Stimulated activated CD8-positive, alpha-beta memory T cell treated with anti-CD3 and anti-CD28 coated beads, Interleukin-4, amount 100 ng/mL, for 24 hours (primary cell): Measurements from ENCODE around the gene DDX23.
A peak's percentile ranks its signal among the peaks of the same experiment; 100 is the strongest.

Source experiments
- DNase-seq: peaks from one replicate; pipeline ENCODE4 v3.0.0-alpha.2; 2020; ENCODE audit warnings: low read depth

The DDX23 gene

GRCh38 chr12:48823281-48823680 lies 28.7 kb downstream of the DDX23 start:
- no peak for DNase-seq

- DNase-seq: no peak
These were observed 29.3 kb downstream of the DDX23 start for GRCh38 chr12:48822711-48823110.

DNA sequence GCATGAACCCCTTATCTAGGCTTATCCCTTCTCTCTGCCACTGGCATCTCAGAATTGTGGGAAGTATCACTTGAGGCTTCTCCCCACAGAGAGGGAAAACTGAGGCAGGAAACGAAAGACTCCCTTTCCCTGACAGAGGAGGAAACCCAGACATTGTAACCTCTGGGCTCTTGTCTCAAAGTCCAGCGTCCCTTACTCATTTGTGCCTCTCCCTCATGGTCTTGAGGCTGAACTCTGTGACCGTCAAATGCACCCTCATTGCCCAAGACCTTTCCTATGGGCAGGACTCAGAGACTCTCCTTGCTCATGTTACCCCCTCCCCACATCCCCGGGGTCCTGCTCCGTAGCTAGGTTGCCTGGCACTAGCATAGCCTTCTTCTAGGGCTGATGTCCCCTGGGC lies 29.8 kb downstream of the DDX23 start:
- DNase-seq: no peak

GRCh38 chr12:48819986-48820725 lies 31.8 kb downstream of the DDX23 start:
- DNase-seq: no peak

DNA sequence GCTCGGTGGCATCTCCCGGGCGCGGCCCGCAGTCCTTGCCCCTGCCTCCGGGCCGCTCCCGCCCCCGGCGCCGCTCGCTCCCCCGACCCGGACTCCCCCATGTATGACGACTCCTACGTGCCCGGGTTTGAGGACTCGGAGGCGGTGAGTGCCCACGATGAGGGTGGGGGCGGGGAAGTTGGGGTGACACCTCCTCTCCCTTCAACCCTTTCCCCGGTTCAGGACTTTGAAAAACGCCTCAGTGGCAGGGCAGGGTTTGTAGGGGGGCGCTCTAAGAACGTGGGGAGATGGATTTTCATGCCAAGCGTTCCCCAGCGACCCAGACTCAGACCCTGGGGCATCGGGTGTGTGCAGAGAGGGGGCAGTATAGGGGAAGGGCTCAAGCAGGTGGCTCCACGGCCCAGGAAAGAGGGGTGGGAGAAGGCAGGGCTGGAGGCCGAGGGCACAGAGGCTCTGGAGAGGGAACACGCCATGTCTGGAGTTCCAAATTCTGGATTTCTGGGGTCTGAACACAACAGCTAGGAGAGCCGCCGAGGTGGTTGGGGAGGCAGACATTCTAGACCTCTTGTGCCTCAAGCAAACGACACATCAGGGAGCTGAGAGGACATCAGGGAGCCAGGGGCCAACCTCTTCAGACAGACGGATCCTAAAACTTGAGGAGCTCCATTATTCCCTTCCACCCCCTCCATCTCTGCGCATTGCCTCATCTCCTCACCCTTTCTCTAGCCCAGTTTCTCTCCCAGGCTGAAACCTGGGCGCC lies 33.0 kb downstream of the DDX23 start:
- DNase-seq: no peak

DNA sequence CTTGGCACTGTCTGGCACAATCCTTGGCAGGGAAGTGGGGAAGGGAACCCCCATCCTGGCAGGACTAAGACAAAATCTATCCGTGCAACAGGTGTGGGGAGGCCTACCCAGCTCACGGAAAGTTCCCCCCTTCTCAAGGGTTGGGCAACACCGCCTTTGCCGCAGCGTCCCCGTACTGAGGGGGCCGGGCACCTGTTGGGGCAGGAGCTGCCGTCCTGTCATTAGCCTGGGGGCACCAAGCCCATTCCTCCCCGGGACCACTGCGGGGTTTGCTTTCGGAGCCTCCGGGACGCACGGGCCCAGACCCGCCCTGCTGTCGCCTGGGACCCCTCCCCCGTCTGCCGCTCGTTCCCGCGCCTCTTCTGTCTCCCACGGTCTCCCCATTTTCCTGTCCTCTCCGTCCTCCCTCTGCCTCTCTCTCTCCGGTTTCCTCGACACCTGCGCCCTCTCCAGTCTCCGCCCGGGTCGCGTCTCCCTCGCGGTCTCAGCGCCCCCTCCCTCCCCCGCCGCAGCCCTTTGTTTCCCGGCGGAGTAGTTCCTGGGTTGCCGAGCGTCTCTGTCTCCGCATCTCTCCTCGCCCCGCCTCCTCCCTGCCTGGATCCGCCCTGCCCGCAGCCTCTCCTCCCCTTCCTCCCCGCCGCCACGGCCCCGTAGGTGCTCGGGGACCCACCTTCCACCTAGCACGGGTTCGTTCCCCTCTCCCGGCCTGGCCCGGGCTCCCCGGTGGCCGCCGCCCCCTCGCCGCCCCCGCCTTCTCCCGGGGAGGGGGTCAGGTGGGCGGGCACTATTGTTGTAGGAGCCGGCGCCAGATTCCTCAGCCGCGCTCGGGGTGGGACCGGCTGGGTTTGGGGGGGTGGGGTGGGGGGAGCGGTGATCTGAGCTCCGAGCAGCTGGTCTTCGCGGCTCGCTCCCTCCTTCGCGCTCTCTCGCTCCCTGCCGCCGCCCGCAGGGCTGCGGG lies 33.8 kb downstream of the DDX23 start, which contains the start of gene CACNB3:
Gene CACNB3, plus strand, starts transcription at position 624 of the 958 bp plus-strand sequence. CDS start 434 bp downstream, outside the sequence.
- DNase-seq: peak; percentile 66

DNA sequence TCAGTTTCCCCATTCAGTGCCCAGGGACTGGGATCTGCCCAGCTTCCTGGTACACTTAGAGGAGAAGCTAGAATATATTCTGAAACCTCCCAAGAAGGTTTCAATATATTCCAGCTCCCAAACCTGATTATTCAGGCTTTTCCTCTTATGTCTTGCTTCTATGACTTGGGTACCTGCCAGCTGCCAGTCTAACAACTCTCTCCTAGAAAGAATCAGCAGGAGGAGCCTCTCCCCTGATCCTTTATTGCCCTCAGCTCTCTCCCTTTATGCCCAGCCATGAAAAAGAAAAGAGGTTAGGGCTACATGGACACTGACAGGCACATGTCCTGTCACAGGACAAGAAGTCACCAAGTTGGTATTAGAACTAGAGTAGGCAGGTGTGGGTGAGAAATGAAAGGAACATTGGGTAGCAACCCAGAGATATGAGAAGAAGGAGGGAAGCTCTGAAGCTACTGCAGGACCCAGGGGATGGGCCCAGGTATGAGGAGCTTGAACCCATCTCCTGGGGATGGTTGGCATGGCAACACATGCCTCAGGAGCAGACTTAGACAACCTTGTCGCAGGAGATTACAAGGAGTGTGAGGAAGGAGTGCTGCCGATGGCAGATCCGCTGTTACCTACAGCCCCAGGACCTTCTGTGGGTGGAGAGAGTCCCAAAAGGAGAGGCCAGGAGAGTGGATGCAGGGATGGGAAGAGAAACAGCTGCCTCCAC lies 35.7 kb downstream of the DDX23 start:
- DNase-seq: no peak

DNA sequence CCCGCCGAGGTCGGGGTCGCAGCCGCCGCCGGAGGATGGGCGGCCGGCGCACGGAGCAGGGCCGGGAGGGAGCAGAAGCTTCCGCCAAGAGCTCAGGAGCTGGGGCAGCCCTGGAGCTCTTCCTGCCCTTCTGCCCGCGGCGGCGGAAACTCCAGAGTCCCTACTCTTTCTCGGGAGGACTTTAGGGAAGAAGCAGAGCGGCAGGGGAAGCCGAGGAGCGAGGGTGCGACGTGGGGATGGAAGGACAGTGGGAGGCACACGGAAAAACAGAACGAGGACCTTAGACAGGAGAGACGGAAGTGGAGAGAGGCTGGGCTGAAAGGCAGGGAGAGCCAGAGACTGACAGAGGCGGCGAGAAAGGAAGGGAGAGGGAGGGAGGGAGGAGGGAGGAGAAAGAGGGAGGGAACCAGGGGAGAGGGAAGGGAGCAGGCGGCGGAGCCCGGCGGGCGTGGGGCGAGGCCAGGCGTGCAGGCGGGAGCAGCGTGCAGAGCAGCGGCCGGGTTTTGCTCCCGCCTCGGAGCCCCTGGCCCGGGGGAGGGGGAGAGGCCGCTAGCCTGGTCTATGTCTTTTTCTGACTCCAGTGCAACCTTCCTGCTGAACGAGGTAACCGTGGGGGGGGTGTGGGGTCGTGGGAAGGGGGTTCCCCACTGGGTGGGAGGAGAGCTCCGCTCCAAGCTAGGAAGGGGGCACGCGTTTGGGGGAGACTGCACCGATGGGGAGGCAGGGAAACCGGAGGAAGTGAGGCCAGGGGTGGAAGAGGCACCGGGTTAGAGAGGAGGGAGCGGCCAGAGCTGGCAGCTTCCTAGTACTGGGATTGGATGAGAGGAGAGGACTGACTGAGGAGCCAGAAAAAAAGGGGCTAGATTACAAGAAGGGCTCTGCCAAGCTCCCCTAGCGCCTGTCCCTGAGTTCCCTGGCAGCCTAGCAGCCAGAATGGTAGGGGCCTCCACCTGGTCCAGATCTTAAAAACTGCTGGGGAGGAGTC lies 36.5 kb downstream of the DDX23 start:
- no peak for DNase-seq

DNA sequence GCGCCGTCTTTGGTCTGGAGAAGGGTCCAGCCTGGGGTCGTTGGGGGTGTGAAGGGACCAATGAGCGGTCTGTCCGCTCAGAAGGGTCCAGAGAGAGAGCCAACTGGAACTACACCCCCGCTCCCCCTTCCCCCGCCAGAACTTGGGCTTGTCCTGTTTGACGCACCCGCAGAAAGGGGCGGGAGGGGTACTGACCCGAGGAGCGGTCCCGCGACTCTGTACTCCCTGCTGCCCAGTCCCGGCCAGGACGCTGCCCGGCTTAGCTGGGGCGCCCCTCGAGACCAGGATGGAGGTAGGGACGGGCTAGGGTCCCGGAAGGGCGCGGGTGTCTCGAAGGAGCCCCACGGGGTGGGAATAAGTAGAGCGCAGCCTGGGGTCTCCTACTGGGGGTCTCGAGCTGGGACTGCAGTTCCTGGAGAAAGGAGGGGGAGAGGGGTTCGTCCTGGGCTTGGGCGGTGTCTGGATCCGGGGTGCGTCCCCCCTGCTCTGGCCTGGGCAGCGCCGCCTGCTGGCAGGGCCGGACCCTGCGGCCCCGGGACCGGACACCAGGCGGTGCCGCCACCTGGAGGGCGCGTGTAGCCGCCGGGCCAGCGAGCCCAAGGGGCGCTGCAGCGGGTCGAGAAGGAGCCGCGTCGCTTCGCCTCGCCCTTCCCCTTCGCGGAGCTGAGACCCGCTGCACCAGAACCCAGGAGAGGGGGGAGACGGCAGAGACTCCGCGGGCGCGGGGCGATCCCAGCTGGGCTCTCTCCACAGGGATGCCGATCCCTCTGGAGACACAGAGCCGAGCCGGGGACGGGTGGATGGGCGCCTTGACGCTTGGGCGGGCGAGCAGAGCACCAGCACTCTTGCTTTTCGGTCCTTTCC lies 37.5 kb downstream of the DDX23 start:
- peak; percentile 68 for DNase-seq

- no peak for DNase-seq
These were observed 38.3 kb downstream of the DDX23 start for GRCh38 chr12:48813465-48814261.

DNA sequence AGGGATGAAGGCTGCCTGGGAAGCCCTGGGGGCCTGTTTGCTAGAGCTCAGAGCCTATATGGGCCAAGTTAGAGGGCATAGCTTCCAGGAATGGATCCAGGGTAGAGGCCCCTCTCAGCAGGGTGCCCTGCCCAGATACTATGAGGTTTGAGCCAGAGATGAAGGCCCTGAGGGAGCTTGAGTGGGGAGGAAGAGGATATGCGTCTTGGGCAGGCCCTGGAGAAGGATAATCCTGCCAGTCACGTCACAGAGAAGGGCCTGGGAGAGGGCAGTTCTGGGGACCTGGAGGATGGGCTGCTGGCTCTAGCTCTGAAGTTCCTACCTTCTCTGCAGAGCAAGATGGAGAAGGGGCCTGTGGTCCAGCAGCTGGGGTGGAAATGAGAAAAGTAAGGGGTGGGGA lies 39.6 kb downstream of the DDX23 start:
- DNase-seq: no peak

GRCh38 chr12:48811437-48812090 lies 40.4 kb downstream of the DDX23 start:
- DNase-seq: no peak

DNA sequence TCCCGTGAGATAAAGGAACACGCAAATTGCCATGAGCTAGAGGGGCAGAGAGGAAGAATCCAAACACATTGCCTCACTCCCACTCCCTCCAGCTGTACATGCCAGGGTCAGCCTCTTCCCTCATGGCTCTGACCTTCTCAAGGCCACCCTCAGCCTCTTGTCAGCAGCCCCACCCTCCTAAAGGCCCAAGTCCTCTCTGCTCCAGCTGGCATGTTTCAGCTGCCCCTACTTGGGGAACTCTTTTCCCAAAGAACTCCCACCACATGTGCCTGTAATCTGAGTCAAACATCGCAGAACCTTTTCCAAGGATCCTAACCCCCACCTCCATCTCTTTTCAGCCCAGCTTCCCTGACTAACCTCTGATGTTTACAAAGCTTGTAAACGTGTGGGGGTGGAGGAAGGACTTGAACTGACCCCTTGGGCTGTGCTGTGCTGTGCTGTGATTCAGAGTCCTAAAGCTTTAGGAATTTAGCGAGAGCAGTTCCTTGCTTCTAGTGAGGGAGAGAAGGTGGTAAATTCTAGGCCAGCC lies 41.0 kb downstream of the DDX23 start:
- no peak for DNase-seq

DNA sequence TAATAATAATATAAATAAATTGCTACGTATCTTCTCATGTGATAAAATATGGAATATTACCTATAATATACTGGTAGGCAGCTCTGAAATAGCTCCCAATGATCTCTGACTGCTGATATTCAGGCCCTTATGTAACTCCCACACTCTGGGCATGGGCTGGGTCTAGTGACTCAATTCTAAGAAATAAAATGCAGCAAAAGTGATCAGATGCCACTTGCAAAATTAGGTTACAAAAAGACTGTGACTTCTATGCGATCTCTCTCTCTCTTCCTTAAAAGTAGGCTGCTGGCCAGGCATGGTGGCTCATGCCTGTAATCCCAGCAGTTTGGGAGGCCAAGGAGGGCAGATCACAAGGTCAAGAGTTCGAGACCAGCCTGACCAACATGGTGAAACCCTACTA lies 44.0 kb downstream of the DDX23 start:
- no peak for DNase-seq

- DNase-seq: no peak
These were observed 48.3 kb downstream of the DDX23 start for GRCh38 chr12:48803675-48804074.

DNA sequence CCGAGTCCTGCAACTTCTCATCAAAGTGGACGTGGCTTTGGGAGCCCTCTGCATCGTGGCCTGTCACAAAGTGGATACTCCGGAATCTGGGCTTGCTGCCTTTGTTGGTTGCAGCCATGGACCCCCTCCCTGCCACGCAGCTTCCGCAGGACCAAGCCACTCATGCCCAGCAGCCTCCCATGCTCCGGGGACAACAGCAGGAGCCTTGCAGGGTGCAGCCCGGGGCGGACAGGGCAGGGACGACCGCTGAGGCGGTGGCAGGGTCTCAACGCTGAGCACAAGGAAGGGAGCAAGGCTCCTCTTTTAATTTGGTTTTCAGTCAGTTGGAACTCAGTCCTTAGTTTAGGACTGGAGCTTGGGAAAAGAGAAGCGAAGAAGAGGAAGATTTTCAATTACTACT lies 51.0 kb downstream of the DDX23 start:
- DNase-seq: no peak

DNA sequence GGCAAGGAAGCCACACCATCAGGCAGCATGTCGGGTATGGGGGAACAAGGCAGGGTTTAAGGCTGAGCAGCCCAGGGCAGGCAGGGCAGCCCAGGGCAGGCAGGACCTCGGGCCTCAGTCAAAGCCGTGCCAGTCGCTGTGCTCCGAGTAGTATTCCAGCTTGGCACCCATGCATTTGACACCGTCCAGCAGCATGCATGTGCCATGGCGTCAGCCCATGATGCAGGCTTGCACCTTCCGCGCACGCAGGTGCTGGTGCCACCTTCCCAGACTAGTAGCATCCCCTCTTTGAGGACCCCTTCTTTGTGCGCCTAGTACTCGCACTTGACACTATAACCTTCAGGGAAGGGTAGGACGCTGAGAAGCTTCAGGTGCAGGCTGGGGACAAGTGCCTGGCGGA lies 51.5 kb downstream of the DDX23 start:
- no peak for DNase-seq

- DNase-seq: no peak
These were observed 55.0 kb downstream of the DDX23 start for GRCh38 chr12:48796976-48797375.
